Kidney epithelial cell (primary cell): ENCODE measurements around the gene ELOB. TPM values are rescaled to one million over a fixed set of nuclear protein-coding genes. Genes with fewer than 3 reads are reported as not detected.

Experiments used
- DNase-seq: peaks from one replicate; pipeline ENCODE4 v3.0.0-alpha.2; 2010; ENCODE audit warnings: low read depth
- H3K27me3 ChIP-seq: 2 replicates; pipeline ENCODE4 v1.6.0; 2011; ENCODE audit warnings: low read length; ENCODE audit not compliant: control insufficient read depth, insufficient read depth
- H3K36me3 ChIP-seq: 2 replicates; pipeline ENCODE4 v1.5.1; 2011; ENCODE audit warnings: low read length; ENCODE audit not compliant: control insufficient read depth, insufficient read depth
- H3K4me3 ChIP-seq: 2 replicates; pipeline ENCODE4 v1.5.1; 2011; ENCODE audit warnings: low read depth, mild to moderate bottlenecking, control low read depth, low read length
- total RNA-seq: library from RNA; depleted of rRNA; stranded (reverse); fragments of >200 nt; gene quantifications from 2 replicates; pipeline ENCODE4 v1.2.3, GENCODE V29; 2015
- TF ChIP-seq, protein P1 (sequence below): IDR thresholded peaks from 2 replicates; pipeline ENCODE4 v1.5.1; 2011; ENCODE audit warnings: mild to moderate bottlenecking, moderate library complexity, low read length, control low read depth, inconsistent platforms; ENCODE audit not compliant: insufficient read depth, poor library complexity, severe bottlenecking

Gene ELOB
- total RNA-seq, 1 donor from 2014 or later, result 714 TPM

DNA sequence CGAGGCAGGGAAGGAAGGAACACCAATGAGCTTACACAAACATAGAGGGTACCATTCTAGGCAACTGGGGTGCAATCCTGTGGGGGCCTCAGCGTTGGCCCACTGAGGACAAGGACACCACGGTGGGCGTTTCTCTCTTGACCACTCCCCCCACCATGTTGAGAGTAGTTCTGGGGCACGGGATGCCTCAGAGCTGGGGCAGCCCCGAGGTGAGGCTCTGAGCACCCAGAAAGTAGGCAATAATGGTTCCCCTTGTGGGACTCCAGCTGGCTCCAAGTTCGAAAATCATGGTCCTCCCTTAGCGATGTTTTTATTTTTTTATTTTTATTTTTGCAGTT is 45.0 kb upstream of the ELOB start:
- DNase-seq, result no peak

DNA sequence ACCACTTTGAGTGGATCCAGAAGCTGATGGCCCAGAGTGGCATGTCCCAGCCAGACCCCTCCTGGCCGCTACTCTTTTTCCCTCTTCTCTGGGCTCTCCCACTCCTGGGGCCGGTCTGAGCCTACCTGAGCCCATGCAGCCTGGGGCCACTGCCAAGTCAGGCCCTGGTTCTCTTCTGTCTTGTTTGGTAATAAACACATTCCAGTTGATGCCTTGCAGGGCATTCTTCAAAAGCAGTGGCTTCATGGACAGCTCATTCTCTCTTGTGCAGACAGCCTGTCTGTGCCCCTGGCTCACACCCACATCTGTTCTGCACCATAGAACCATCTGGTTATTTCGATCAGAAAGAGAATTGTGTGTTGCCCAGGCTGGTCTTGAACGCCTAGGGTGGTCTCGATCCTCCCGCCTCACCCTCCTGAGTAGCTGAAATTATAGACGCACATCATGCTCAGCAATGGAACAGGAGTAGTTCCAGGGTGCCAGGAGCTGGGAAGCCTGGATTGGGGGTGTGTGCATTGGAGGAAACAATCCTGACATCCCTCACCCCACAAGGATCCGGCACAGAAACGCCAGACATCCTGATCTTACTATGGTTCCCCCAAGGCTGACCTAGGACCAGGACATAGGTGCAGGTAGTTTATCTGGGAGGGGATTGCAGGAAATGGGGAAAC is 44.5 kb upstream of the ELOB start:
- DNase-seq, result no peak
- TF ChIP-seq, protein P1, sequence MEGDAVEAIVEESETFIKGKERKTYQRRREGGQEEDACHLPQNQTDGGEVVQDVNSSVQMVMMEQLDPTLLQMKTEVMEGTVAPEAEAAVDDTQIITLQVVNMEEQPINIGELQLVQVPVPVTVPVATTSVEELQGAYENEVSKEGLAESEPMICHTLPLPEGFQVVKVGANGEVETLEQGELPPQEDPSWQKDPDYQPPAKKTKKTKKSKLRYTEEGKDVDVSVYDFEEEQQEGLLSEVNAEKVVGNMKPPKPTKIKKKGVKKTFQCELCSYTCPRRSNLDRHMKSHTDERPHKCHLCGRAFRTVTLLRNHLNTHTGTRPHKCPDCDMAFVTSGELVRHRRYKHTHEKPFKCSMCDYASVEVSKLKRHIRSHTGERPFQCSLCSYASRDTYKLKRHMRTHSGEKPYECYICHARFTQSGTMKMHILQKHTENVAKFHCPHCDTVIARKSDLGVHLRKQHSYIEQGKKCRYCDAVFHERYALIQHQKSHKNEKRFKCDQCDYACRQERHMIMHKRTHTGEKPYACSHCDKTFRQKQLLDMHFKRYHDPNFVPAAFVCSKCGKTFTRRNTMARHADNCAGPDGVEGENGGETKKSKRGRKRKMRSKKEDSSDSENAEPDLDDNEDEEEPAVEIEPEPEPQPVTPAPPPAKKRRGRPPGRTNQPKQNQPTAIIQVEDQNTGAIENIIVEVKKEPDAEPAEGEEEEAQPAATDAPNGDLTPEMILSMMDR, result no peak
- H3K36me3 ChIP-seq, result no peaks in the 10 kb centered on the region
- H3K4me3 ChIP-seq, result no peak overlapping the region
- no peaks in the 10 kb centered on the region for H3K27me3 ChIP-seq

More for the DNA sequence above, 45.0 kb upstream of the ELOB start:
- Histone ChIP-seq H3K4me3 (no peak overlapping the region), H3K27me3 (peaks cover 2% of the 10 kb centered on the region), H3K36me3 (no peaks in the 10 kb centered on the region)
- TF ChIP-seq, protein P1, result no peak

DNA sequence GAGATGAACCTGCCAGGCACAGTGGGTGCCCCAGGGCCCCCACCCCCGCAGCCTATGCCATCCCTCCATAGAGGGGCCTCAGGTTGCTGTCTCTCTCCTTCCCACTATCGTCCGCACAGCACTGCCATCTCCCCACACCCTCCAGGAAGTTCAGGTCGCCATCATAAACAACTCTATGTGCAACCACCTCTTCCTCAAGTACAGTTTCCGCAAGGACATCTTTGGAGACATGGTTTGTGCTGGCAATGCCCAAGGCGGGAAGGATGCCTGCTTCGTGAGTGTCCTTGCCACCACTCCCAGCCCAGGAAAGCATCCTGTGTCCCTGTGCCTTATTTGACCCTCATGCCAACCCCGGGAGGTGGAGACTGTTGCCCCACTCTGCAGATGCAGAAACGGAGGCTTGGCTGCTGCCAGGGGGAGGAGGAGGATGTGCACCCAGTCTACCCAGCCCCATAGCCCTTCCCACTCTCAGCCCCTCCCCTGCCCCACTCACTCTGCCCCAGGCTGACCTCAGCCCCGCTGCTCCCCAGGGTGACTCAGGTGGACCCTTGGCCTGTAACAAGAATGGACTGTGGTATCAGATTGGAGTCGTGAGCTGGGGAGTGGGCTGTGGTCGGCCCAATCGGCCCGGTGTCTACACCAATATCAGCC is 43.9 kb upstream of the ELOB start:
- DNase-seq, result no peak
- H3K36me3 ChIP-seq, result no peaks in the 10 kb centered on the region
- TF ChIP-seq, protein P1, result no peak
- no peaks in the 10 kb centered on the region for H3K27me3 ChIP-seq
- no peak overlapping the region for H3K4me3 ChIP-seq

DNA sequence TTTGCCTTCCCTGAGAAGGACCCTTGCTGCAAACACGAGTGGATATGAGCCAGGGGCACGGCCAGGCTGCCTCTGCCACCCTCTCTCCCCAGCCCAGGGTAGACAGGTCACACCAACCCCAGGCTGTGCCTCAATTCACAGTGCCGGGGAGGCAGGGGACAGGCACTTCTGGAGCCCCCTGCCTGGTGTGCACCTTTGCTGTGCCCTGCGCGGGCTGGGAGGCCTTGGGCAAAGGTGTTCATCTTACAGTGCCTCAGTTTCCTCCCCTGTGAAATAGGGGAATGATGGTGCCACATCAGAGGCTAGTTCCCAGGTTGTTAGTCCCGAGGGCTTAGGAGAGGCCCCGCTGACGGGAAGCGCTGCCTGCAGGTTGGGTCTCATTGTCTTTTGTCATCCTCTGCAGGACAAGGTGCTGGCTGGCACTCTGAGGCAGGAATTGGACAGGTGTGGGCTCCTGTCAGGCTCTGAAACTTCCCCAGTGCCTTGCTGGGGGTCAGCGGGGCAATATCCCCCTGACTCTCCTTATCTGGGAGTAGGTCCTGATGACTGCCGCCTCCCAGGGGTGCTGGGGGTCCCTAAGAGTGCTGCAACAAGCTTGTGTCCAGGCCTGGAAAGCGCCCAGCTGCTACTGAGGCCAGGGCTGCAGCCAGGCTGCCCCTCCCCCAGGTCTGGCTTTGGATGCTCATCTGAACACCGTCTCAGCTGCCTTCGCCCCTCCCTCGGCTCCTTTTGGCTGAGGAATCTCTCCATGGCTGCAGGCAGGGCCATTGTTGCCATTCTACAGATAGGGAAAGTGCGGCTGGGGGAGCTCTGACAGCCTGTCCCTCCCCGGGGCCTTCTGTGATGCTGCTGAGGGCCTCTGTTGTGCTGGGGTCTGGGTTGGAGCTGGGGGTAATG is 43.1 kb upstream of the ELOB start:
- TF ChIP-seq, protein P1, result no peak
- no peak overlapping the region for H3K4me3 ChIP-seq
- DNase-seq, result no peak
- H3K36me3 ChIP-seq, result no peaks in the 10 kb centered on the region
- peaks cover 3% of the 10 kb centered on the region for H3K27me3 ChIP-seq

DNA sequence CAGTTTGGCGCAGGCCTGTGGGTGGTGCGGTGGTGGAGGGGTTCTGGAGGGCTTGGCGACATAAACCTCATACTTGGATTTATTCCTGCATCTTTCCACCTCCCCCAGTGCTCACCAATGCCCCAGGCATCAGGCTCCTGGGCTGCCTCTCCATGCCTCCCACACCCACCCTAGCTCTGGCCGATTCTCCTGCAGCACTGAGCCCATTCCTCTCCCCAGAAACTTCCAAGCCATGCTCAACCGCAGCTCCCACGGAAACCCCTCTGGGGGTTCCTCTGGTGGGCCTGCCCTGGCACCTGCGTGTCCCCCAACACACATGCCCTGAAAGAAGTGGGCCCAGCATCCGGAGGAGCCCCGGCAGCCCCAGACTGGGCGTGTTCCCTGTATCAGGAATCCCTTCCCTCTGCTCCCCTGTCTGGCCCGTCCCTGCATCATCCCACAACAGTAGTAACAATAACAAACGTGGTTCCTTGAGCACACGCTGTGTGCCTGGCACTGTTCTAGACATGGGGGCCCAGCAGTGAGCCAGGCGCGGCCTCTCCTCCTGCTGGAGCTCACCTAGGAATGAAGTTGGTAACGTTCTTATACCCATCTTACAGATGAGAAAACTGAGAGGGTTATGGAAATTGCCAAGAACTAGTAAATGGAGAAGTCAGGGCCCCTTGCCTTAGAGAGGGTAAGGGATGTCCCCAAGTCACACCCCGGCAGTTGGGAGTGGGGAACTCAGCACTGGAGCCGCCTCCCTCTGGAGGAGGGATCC is 42.3 kb upstream of the ELOB start:
- no peak overlapping the region for H3K4me3 ChIP-seq
- no peak for DNase-seq
- H3K36me3 ChIP-seq, result no peaks in the 10 kb centered on the region
- TF ChIP-seq, protein P1, result no peak
- H3K27me3 ChIP-seq, result peaks cover 3% of the 10 kb centered on the region
